DOHH2 (cell line): ENCODE measurements around the gene SNX24.

Experiments
- H3F3A ChIP-seq: fragments of 200-600 bp; sonication (generic), shearing (Covaris generic); 2 replicates; pipeline ENCODE4 v1.6.0; 2016; ENCODE audit warnings: antibody characterized with exemption, mild to moderate bottlenecking; ENCODE audit not compliant: control insufficient read depth, insufficient read depth
- H3K27ac ChIP-seq: fragments of 200-600 bp; sonication (generic); 2 replicates; pipeline ENCODE4 v1.5.1; 2014; ENCODE audit warnings: low read depth, mild to moderate bottlenecking, low read length, moderate library complexity
- H3K27me3 ChIP-seq: fragments of 200-600 bp; sonication (generic); 2 replicates; pipeline ENCODE4 v1.6.1; 2014; ENCODE audit warnings: mild to moderate bottlenecking, low read length, mixed read lengths; ENCODE audit not compliant: control insufficient read depth
- H3K36me3 ChIP-seq: fragments of 200-600 bp; sonication (generic); 2 replicates; pipeline ENCODE4 v1.6.1; 2014; ENCODE audit warnings: mild to moderate bottlenecking, low read length, moderate library complexity, mixed read lengths; ENCODE audit not compliant: control insufficient read depth
- H3K4me1 ChIP-seq: fragments of 200-600 bp; sonication (generic); 2 replicates; pipeline ENCODE4 v1.6.1; 2014; ENCODE audit warnings: mild to moderate bottlenecking, low read length, mixed read lengths; ENCODE audit not compliant: control insufficient read depth
- H3K4me2 ChIP-seq: fragments of 200-600 bp; sonication (generic); 2 replicates; pipeline ENCODE4 v1.6.0; 2014; ENCODE audit warnings: mild to moderate bottlenecking, low read length, moderate library complexity
- H3K4me3 ChIP-seq: fragments of 200-600 bp; sonication (generic); 2 replicates; pipeline ENCODE4 v1.5.1; 2014; ENCODE audit warnings: mild to moderate bottlenecking, low read length, mixed read lengths
- H3K79me2 ChIP-seq: fragments of 200-600 bp; sonication (generic); 2 replicates; pipeline ENCODE4 v1.6.1; 2014; ENCODE audit warnings: mild to moderate bottlenecking, low read length, mixed read lengths; ENCODE audit not compliant: control insufficient read depth
- H3K9me2 ChIP-seq: fragments of 200-600 bp; sonication (generic); replicated peaks from 2 replicates; pipeline ENCODE4 v1.6.1; 2014; ENCODE audit warnings: mild to moderate bottlenecking, low read length, mixed read lengths; ENCODE audit not compliant: control insufficient read depth
- H3K9me3 ChIP-seq: fragments of 200-600 bp; sonication (generic); 2 replicates; pipeline ENCODE4 v1.6.1; 2014; ENCODE audit warnings: antibody characterized with exemption, low read length, mixed read lengths; ENCODE audit not compliant: control insufficient read depth, insufficient read depth
- H4K20me1 ChIP-seq: fragments of 200-600 bp; sonication (generic); 2 replicates; pipeline ENCODE4 v1.6.0; 2014; ENCODE audit warnings: low read depth, mild to moderate bottlenecking, antibody characterized with exemption, low read length, moderate library complexity; ENCODE audit not compliant: control insufficient read depth, insufficient read depth
- EZH2phosphoT487 ChIP-seq: fragments of 200-600 bp; sonication (generic); IDR thresholded peaks from 2 replicates; pipeline ENCODE4 v1.6.1; 2017; ENCODE audit warnings: borderline replicate concordance, mild to moderate bottlenecking, antibody characterized with exemption, low read length, moderate library complexity, mixed read lengths
- TF ChIP-seq, protein P1 (sequence below): fragments of 200-600 bp; sonication (generic); IDR thresholded peaks from one replicate; pipeline ENCODE4 v1.5.1; 2014; ENCODE audit warnings: antibody characterized with exemption, mild to moderate bottlenecking, low read depth, low read length; ENCODE audit not compliant: poor library complexity, severe bottlenecking

SNX24 gene

DNA sequence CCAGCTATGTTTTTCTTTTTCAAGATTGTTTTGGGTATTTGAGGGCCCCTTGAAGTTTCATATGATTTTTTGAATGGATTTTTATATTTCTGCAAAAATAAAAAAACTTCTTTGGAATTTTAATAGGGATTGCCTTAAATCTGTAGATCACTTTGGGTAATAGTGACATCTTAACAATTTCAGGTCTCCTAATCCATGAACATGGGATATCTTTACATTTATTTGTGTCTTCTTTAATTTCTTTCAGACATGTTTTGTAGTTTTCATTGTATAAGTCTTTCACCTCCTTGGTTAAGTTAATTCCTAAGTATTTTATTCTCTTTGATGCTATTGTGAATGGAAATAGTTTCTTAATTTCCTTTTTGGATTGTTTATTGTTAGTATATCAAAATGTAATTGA, 112.0 kb downstream of the SNX24 start:
- Histone ChIP-seq H4K20me1 (no peaks in the 10 kb centered on the region), H3K36me3 (no peaks in the 10 kb centered on the region), H3K27ac (no peak overlapping the region), H3K4me1 (no peaks in the 10 kb centered on the region), H3K27me3 (no peaks in the 10 kb centered on the region), H3K79me2 (no peaks in the 10 kb centered on the region), H3K4me2 (no peak overlapping the region), H3K9me3 (no peaks in the 10 kb centered on the region), H3F3A (no peaks in the 10 kb centered on the region), H3K4me3 (no peak overlapping the region), H3K9me2 (no peaks in the 10 kb centered on the region)
- no peak for TF ChIP-seq EZH2phosphoT487
- TF ChIP-seq, protein P1, sequence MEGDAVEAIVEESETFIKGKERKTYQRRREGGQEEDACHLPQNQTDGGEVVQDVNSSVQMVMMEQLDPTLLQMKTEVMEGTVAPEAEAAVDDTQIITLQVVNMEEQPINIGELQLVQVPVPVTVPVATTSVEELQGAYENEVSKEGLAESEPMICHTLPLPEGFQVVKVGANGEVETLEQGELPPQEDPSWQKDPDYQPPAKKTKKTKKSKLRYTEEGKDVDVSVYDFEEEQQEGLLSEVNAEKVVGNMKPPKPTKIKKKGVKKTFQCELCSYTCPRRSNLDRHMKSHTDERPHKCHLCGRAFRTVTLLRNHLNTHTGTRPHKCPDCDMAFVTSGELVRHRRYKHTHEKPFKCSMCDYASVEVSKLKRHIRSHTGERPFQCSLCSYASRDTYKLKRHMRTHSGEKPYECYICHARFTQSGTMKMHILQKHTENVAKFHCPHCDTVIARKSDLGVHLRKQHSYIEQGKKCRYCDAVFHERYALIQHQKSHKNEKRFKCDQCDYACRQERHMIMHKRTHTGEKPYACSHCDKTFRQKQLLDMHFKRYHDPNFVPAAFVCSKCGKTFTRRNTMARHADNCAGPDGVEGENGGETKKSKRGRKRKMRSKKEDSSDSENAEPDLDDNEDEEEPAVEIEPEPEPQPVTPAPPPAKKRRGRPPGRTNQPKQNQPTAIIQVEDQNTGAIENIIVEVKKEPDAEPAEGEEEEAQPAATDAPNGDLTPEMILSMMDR: no peak

DNA sequence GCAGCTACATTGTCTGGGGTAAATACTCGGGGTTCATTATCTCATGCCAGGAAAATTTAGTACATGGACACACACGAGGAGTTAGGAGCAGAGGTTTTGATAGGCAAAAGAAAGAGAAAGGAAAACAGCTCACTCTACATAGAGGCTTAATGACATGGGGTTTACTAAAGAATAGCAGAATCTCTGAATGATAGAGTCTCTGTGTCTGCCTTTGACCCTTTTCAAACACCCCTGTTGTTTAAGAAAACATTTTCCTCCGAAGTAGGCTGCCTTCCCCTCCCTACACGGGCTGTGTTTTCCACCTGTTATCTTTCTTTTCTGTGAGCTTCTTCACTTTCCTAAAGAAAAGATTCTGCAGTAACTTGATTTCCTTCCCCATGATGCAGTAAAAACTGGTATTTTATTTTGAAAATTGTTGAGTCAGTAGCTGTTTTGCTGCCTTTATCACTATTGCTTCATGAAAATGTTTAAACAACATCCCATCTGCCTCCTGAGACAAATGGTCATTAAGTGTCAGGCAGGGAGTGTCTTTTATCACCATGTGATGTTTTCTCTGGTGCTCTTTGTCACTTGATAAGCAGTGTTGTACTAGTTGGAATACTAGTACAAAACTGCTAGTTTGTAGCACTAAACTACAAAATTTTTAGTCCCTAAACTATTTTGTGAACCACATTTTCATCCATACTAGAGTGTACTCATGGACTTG, 114.5 kb downstream of the SNX24 start:
- Histone ChIP-seq H3K79me2 (no peaks in the 10 kb centered on the region), H3K4me3 (no peak overlapping the region), H3K27me3 (no peaks in the 10 kb centered on the region), H3K4me1 (no peaks in the 10 kb centered on the region), H3K27ac (no peak overlapping the region), H3K9me2 (no peaks in the 10 kb centered on the region), H4K20me1 (no peaks in the 10 kb centered on the region), H3K36me3 (no peaks in the 10 kb centered on the region), H3K4me2 (no peak overlapping the region), H3K9me3 (no peaks in the 10 kb centered on the region), H3F3A (no peaks in the 10 kb centered on the region)
- TF ChIP-seq, protein P1: no peak
- no peak for TF ChIP-seq EZH2phosphoT487

DNA sequence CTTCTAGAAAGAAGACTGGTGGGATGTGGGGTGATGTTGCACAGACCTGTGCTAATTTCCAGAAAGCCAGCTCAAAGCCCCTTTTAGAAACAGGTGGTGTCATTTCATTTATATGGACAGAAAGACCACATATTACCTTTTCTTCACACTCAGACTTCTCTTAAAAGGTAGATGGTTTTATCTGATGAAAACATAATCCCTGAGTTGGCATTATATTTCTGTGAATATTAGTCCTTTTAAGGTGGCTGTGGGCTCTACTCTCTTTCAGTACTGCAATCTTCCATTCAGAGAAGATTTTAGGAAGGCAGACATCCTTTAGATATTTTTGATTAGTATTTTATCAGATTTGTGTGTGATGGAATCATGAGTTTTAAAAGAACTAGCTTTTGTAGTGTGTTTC, 117.9 kb downstream of the SNX24 start:
- Histone ChIP-seq H3K36me3 (no peaks in the 10 kb centered on the region), H4K20me1 (no peaks in the 10 kb centered on the region), H3K9me2 (no peaks in the 10 kb centered on the region), H3K27ac (no peak overlapping the region), H3F3A (no peaks in the 10 kb centered on the region), H3K4me3 (no peak overlapping the region), H3K4me1 (no peaks in the 10 kb centered on the region), H3K9me3 (no peaks in the 10 kb centered on the region), H3K4me2 (no peak overlapping the region), H3K27me3 (no peaks in the 10 kb centered on the region), H3K79me2 (no peaks in the 10 kb centered on the region)
- TF ChIP-seq, protein P1: no peak
- no peak for TF ChIP-seq EZH2phosphoT487
